Measurements from ENCODE around the gene NELFB.

The NELFB gene

GRCh38 chr9:137228968-137229896 lies 25.9 kb upstream of the NELFB start:
- H3K4me3 ChIP-seq (ENCODE audit: low read depth in 1 of 2, low read length in 1 of 2), result no peak overlapping the region
- TF ChIP-seq CTCF (IDR thresholded peaks at IDR 0.05), result no peak
- peaks cover 0 to 6% of the 10 kb centered on the region in 2 experiments for H3K4me1 ChIP-seq (ENCODE audit: control insufficient read depth in 1 of 2, insufficient read depth in 1 of 2, low read depth in 1 of 2, low read length in 1 of 2)
- H3K36me3 ChIP-seq, result no peaks in the 10 kb centered on the region
- H3K27ac ChIP-seq, result no peak overlapping the region
- peaks cover 79% of the 10 kb centered on the region for H3K27me3 ChIP-seq
- no peaks in the 10 kb centered on the region for H3K9me3 ChIP-seq

- H3K27ac ChIP-seq, result no peak overlapping the region
- no peak overlapping the region for H3K4me3 ChIP-seq (ENCODE audit: low read depth in 1 of 2, low read length in 1 of 2)
- H3K4me1 ChIP-seq (ENCODE audit: control insufficient read depth in 1 of 2, insufficient read depth in 1 of 2, low read depth in 1 of 2, low read length in 1 of 2), result no peaks in the 10 kb centered on the region
- H3K36me3 ChIP-seq, result no peaks in the 10 kb centered on the region
- no peaks in the 10 kb centered on the region for H3K9me3 ChIP-seq
- peaks cover 79% of the 10 kb centered on the region for H3K27me3 ChIP-seq
- no peak for TF ChIP-seq CTCF (IDR thresholded peaks at IDR 0.05)
Observed at GRCh38 chr9:137229903-137230704, 25.0 kb upstream of the NELFB start.

- H3K27me3 ChIP-seq, result peaks cover 79% of the 10 kb centered on the region
- no peak for TF ChIP-seq CTCF (IDR thresholded peaks at IDR 0.05)
- peaks cover 0 to 2% of the 10 kb centered on the region in 2 experiments for H3K4me1 ChIP-seq (ENCODE audit: control insufficient read depth in 1 of 2, insufficient read depth in 1 of 2, low read depth in 1 of 2, low read length in 1 of 2)
- no peaks in the 10 kb centered on the region for H3K9me3 ChIP-seq
- no peaks in the 10 kb centered on the region for H3K36me3 ChIP-seq
- H3K4me3 ChIP-seq (ENCODE audit: low read depth in 1 of 2, low read length in 1 of 2), result no peak within 1 kb of the TSS
- H3K27ac ChIP-seq, result no peak within 1 kb of the TSS
Observed at GRCh38 chr9:137230705-137231371, 24.3 kb upstream of the NELFB start, which contains the start of gene SLC34A3. TSS of gene SLC34A3 (plus strand) at chr9:137230901. CDS start at chr9:137231703, 802 bp downstream.

- TF ChIP-seq CTCF (IDR thresholded peaks at IDR 0.05), result no peak
- H3K27me3 ChIP-seq, result peaks cover 74% of the 10 kb centered on the region
Observed at GRCh38 chr9:137231372-137232039, 23.6 kb upstream of the NELFB start.

GRCh38 chr9:137232101-137232500 lies 23.0 kb upstream of the NELFB start:
- TF ChIP-seq CTCF (IDR thresholded peaks at IDR 0.05), result no peak
- Histone ChIP-seq H3K27me3 (peaks cover 68% of the 10 kb centered on the region), H3K4me1 (ENCODE audit: control insufficient read depth in 1 of 2, insufficient read depth in 1 of 2, low read depth in 1 of 2, low read length in 1 of 2) (peaks cover 11 to 15% of the 10 kb centered on the region in 2 experiments), H3K36me3 (no peaks in the 10 kb centered on the region), H3K27ac (no peak overlapping the region), H3K9me3 (no peaks in the 10 kb centered on the region), H3K4me3 (ENCODE audit: low read depth in 1 of 2, low read length in 1 of 2) (no peak overlapping the region)

More at GRCh38 chr9:137231372-137232039, 23.6 kb upstream of the NELFB start:
- Histone ChIP-seq H3K4me3 (ENCODE audit: low read depth in 1 of 2, low read length in 1 of 2) (no peak overlapping the region), H3K4me1 (ENCODE audit: control insufficient read depth in 1 of 2, insufficient read depth in 1 of 2, low read depth in 1 of 2, low read length in 1 of 2) (peaks cover 6 to 9% of the 10 kb centered on the region in 2 experiments), H3K9me3 (no peaks in the 10 kb centered on the region), H3K27ac (no peak overlapping the region), H3K36me3 (no peaks in the 10 kb centered on the region)
